GM21723 (cell line): Measurements from ENCODE around the gene TH.

Source experiments
- ATAC-seq: cut with Tn5 transposase; IDR thresholded peaks from one replicate; pipeline ENCODE4 v1.9.1; 2021; ENCODE audit warnings: mild to moderate bottlenecking, moderate library complexity; ENCODE audit not compliant: unreplicated experiment

The TH gene

GRCh38 chr11:2209370-2209801 lies 37.8 kb upstream of the TH start:
- no peak for ATAC-seq

- no peak for ATAC-seq
Measured at GRCh38 chr11:2208691-2209369, 37.2 kb upstream of the TH start.

DNA sequence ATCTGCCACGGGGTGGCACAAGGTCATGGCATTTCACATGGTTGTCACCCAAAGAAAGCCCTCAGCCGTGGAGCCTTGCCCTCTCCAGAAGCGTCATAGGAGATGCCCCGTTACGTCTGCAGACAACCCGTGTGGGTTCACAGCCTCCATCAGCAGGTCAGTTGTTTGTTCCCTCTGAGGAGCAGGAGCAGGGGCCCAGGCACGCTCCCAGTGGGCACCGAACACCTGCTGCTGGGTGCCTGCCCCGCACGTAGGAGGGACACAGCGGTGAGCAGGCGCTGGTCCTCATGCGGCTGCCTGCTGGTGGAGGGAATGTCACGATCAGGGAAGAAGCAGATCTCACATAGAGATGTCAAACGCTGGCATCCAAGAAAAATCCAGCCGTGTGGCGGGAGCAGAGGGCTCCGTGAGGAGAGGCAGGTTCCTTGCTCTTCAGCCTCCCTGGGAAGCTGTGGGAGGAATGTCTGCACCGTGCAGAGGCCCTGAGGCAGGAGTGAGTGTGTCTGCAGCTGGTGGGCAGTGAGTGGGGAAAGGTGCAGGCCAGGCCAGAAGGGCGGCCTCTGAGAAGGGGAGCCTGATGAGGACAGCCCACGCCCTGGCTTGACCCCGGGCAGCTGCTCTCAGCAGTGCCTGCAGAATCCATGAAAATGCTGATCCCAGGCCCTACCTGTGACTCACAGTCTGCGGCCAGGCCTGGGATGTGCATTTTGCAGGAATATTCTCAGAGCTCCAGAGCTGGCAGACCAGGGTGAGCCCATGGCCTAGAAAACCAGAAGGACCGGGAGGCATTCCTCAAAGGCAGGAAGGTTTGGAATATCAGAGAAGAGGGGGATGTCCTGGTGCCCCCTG lies 36.4 kb upstream of the TH start:
- no peak for ATAC-seq

DNA sequence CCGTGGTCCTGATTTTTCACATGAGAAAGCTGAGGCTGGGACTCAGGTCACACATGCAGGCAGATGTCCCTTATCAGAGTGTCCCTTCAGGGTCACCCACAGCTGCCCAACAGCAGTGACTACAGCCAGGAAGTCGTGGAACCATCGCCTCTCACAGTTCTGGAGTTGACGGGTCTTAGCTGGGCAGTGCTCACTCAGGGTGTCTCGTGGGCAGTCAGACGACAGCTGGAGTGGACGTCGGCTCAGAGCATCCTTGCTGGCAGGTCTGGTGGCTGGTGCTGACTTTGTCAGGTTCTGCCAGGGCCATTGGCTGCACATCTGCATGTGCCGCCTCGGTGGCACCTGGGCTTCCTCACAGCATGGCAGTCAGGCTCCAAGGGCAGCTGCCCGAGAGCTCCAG lies 35.6 kb upstream of the TH start:
- no peak for ATAC-seq

DNA sequence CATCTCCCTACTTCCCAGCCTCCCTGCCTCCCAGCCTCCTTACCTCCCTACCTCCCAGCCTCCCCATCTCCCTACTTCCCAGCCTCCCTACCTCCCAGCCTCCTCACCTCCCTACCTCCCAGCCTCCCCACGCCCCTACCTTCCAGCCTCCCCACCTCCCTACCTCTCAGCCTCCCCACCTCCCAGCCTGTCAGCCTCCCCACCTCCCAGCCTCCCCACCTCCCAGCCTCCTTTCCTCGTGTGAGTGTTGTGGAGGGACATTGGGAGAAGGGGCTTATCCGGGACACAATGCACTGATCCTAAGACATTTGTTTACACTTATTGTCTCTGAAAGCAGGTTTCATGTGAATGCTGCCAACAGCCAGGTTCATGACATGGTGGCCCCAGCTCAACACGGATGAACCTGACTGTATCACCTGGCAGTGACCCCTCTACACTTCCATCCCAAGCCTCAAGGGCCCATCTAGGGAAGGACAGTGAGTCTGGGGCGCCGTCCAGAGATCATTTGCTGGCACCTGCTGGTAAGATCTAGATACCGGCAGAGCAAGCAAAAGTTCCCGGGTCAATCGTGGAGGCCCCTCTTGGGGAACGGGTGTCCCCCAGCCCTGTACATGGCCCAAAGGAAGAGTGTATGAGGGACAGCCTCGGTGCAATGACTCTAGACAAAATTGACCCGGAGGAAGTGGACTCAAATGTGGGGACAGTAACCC lies 34.5 kb upstream of the TH start:
- ATAC-seq: no peak

DNA sequence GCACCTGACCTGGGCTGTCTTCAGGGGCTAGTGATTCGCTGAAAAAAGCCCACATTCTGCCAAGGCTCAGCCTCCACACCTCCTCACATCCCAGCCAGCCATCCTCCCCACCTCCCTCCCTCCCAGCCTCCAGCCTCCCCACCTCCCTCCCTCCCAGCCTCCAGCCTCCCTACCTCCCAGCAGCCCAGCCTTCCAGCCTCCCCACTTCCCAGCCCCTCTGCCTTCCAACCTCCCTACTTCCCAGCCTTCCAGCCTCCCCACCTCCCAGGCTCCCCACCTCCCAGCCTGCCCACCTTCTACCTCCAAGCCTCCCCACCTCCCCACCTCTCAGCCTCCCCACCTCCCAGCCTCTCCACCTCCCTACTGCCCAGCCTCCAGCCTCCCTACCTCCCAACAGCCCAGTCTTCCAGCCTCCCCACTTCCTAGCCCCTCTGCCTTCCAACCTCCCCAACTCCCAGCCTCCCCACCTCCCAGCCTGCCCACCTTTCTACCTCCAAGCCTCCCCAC lies 33.7 kb upstream of the TH start:
- no peak for ATAC-seq

GRCh38 chr11:2204361-2205213 lies 33.0 kb upstream of the TH start:
- ATAC-seq: no peak

GRCh38 chr11:2203440-2204259 lies 32.0 kb upstream of the TH start:
- ATAC-seq: no peak

DNA sequence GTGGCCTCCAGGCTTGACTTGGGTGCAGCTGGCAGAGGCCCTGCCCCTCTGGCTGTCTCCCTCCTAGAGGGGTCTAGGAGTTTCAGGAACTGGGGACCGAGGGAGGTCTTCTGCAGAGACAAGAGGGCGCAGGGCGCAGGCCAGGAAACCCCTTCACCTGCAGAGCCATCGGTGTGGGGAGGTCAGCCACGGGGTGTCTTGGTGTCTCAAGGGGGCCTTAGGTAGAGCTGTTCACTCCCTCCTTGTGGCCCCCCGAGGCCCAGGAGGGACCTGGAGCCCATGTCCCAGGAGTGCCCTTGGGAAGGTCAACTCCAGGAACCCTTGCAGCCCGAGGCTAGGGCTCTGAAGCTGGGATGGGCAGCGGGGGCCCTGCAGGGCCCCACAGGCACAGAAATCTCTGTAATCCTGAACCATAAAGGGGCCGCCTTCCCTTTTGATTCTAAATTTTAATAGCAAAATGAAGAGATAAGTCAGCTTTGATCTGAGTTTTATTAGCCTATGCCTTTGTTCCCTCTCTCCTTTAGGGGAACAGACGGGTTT lies 31.4 kb upstream of the TH start:
- ATAC-seq: no peak

DNA sequence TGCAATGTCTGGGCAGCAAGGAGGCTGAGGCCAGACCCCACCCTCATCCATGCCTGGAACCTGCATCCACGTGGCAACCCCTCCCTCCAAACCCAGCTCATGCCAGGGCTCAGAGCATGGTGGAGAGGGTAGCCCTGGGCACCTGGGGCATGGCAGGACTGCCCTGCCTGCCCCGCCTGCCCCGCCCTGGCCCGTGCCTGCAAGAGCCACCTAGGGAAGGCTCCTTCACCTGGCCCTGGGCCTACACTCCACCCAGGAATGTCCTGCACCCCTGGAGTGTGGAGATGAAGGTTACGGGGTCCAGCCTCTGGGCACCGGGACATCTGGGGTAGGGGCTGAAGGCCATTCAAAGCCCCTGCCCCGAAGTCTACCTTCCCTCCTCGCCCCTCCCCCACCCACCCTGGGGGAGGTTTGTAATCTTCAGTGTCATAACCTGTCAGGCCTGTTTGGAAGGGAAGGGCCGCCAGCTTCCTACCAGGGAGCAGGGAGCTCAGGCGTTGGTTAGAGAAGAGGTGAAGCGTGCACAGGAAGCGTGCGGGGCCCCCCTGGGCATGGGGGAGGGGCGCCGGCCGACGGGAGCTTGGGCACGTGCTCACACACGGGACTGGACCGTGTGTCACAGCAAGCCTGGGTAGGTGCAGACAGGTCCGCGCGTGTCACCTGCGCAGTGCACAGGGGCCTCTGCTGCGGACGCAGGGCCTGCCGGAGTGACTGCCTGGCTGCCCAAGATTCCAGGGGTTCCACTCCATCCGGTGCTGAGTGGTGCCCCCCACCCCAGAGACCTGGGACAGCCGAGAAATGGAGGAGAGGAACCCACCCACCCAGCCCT lies 30.7 kb upstream of the TH start:
- ATAC-seq: no peak

GRCh38 chr11:2201542-2201941 lies 29.9 kb upstream of the TH start:
- ATAC-seq: no peak

DNA sequence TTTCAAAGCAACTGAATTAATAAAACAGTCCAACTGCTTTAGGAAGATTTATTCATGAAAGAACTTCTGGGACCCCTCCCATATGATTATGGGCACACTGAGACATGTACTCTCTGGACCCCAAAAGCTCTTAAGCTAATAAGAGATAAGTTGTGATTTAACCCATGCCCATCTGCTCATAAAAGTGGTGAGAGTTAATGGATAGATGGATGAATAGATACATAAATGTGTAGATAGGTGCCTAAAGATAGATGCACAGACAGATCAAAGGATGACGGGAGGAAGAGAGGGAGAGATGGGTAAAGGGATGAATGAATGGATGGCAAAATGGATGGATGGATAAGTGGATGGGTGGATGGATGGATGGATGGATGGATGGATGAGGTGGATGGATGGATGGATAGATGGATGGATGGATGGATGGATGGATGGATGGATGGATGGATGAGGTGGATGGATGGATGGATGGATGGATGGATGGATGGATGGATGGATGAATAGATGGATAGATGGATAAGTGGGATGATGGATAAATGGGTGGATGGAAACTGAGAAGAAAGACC lies 29.4 kb upstream of the TH start:
- ATAC-seq: no peak

DNA sequence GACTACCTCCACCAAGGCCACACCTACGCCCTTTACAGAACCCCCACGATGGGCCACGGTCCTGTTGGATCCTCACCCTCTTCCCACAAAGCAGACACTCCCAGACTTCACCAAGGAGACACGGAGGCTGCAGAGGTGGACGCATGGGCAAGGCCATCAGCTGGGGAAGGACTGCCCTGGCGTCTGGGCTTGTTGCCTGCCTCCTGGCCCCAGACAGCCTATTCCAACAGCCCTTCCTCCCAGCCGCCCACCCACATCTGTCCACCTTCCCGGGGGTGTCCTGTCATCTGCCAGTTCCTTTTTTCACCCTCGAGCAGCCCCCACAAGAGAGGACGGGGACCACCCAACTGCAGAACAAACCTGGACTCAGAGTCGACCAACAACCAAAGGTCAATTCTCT lies 28.9 kb upstream of the TH start:
- no peak for ATAC-seq

DNA sequence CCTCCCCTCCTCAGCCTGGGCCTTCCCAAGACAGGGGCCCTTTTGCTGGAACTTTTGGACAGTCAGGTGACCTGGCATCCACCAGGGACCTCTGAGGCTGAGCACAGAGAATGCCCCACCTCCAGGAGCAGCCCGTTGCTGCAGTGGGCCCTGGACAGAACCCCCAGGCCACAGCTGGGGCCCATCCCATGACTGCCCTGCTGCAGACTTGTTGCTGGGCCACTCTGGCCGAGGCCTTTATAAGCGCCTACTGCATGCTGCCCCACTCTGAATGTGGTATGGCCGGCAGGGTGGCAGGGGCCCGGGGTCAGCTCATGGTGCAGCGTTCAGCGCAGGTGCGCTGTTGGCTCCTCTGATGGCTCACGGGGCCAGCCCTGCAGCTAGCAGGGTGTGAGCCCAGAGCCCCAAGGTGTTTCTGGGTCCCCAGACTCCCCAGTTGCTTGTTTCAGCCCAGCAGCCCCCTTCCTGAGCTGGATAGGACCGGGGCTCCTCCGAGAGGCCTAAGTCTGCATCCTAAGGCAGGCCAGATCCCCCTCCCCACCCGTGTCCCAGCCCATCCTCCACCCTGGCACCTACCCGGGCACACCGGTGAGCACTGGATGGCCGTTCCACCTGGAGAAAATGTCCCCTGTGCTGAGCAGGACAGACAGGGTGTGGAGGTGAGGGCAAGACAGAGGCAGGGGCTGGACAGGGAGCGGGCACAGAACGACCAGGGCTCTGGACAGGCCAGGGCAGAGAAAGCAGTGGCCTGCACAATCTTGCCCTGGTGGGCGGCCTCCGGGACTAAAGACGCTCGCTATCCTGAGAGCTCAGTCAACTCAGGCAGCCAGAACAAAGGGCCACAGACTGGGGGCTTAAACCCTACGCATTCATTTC lies 28.1 kb upstream of the TH start:
- ATAC-seq: no peak

DNA sequence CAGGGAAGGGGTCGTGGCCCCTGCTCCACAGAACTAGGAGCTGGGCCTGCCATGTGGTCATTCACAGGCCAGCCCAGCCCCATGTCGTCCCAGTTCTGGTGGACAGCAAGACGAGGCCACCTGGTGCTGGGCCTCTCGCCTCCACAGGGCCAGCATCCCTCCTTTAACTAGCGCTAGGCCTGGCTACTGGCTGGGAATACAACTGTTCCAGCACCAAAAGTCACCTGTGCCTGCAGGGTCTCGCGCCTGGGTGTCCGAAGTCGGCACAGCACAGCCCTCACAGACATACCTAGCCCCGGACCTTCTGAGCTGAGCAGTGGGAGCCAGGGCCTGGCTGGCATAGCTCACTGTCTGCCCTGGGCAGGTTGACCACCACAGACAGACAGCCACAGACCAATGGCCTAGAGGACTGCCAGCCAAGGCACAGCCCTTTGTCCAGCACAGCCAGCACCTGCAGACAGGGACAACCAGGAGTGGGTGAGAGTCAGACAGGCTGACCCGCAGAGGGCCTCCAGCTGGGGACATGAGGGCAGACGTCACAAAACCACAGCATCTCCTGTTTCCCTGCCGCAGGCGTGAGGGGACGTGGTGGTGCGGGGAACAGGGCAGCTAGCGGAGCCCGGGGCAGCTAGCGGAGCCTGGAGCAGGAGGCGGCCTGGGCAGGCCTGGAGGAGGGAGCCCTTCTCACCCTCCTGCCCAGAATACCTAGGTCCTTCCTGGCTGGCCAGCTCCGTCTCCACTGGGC lies 27.2 kb upstream of the TH start:
- ATAC-seq: no peak

GRCh38 chr11:2197771-2198520 lies 26.3 kb upstream of the TH start:
- ATAC-seq: no peak
